Lung microvascular endothelial cell (primary cell): ENCODE measurements around the gene MLF1. TPM values are rescaled to one million over a fixed set of nuclear protein-coding genes. Genes with fewer than 3 reads are reported as not detected.
A peak's percentile ranks its signal among the peaks of the same experiment; 100 is the strongest.

Experiments used
- DNase-seq, 2 donors: peaks; one replicate each; pipeline versions ENCODE4 v3.0.0 to v3.0.0-alpha.2; 2010; ENCODE audit warnings: low read depth in 2 of 2
- total RNA-seq: library from RNA; depleted of rRNA; stranded (reverse); fragments of >200 nt; gene quantifications from 2 replicates; pipeline ENCODE4 v1.2.1, GENCODE V29; 2014

Gene MLF1
- total RNA-seq, 1 donor from 2014 or later, result 4.8 TPM

DNA sequence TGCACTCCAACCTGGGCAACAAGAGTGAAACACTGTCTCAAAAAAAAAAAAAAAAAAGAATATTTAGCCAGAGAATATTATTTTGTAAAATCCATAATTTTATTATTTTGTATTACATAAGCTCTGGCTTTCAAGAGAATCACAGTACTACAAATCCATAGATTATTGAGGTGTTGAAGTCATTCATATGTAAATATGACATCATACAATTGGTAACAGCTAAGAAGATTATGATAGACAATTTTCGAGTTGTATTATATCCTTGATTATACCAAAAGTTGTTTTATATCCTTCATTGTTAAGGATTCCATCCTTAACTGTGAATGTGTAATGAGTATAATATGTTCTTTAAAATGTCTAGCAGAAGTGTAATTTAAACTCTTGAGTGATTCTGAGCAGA is 3.7 kb downstream of the MLF1 start:
- no peak for DNase-seq

DNA sequence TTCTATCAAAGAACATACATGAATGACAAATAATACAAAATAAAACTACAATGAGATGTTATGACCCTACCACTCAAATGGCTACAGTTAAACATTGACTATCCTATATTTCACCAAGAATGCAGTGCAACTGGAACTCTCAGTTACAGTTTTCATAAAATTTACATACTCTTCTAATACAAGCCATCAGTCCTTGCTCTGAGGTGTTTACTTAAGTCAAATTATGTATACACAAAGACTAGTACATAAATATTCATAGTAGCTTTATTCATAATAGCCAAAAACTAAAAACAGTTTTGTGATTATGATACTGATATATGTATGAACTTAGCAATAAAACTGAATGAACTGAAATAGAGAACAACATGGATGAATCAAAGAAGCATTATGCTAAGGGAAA is 19.2 kb downstream of the MLF1 start:
- DNase-seq, result no peak

- DNase-seq, result no peak
Measured at GRCh38 chr3:158600787-158601186, 29.8 kb downstream of the MLF1 start.

- DNase-seq, result no peak
Measured at GRCh38 chr3:158602227-158602626, 31.2 kb downstream of the MLF1 start.

DNA sequence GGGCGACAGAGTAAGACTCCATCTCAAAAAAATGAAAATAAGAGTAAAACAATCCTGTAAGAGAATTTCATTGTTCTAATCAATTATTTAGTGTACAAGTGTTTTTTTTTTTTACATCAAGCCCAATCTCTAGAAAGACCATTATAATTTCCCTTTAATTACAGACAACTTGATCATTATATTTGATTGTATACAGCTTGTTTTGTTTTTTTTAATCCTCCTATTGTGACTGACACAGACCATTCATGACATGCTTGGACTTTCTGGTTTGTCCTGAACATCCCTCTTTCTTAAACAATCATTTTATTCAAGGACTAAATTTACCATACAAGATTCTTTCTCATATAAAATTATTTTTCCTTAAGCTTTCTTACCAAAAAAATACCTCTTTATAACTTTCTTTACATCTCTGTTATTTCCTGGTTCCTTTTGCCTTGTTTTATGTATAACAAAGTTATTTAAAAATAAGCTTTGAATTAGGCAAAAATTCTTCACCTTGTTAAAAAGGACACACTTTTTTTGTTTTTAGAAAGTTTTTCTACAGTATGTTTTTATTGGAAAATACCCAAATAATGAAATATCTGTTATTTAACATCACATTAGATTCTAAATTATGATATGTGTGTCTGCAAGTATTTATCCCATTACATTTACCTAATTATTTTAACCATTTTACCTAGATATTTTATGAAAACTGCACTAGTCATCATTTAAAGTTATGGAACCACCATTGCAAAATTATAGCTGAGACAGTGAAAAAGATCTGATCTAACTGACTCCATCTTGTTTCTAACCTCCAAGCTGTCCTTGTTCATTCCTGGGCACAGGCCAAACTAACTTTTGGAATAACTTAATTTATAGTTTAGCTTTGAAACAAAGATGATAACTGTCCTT is 47.2 kb downstream of the MLF1 start:
- no peak for DNase-seq

- no peak for DNase-seq
Measured at GRCh38 chr3:158625881-158626280, 54.9 kb downstream of the MLF1 start.

- DNase-seq, result no peak
Measured at GRCh38 chr3:158631981-158632380, 61.0 kb downstream of the MLF1 start.

- no peak for DNase-seq
Measured at GRCh38 chr3:158640646-158641045, 69.7 kb downstream of the MLF1 start.

DNA sequence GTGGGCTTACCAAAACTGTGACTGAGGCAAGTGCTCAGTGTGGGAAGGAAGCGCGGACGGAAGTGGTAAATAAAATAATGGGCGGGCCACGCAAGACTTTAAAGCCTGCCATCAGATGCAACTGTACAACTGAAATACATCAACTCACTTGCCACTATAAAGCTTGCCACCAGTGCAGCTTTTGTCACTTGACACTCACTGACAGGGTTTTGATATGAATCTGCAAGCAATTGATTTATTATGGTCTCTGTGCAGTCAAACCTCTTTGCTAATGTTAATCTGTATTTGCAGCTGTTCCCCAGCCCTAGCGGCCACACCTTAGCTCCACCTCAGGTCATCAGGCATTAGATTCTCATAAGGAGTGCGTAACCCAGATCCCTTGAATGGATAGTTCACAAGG is 71.0 kb downstream of the MLF1 start:
- no peak for DNase-seq

DNA sequence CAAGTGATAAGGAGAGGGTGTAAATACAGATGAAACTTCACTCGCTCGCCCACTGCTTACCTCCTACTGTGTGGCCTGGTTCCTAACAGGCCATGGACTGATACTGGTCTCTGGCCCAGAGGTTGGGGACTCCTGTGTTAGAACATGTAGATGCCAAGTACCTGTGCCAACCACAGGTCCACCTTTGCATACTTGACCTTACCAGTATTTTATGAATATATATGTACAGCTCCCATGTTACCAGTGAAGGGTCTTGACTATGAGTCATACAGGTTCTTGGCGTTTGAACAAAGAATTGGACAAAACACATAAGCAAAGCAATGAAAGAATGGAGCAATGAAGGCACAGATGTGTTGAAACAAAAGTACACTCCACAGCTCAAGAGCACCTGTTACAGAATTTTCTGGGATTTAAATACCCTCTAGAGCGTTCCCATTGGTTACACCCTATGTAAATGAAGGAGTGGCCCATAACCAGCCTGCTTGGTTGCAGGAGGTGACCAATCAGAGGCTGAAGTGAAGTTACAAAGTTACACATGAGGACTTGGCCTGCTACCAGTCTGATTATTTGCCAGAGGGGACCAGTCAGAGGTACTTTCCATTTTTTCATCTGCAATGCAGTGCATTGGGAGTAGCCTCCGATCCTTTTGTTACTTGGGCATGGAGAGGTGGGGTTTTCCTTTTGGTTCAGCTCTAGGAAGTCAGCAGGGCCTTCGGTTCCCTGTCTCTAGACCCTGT is 71.6 kb downstream of the MLF1 start:
- no peak for DNase-seq

DNA sequence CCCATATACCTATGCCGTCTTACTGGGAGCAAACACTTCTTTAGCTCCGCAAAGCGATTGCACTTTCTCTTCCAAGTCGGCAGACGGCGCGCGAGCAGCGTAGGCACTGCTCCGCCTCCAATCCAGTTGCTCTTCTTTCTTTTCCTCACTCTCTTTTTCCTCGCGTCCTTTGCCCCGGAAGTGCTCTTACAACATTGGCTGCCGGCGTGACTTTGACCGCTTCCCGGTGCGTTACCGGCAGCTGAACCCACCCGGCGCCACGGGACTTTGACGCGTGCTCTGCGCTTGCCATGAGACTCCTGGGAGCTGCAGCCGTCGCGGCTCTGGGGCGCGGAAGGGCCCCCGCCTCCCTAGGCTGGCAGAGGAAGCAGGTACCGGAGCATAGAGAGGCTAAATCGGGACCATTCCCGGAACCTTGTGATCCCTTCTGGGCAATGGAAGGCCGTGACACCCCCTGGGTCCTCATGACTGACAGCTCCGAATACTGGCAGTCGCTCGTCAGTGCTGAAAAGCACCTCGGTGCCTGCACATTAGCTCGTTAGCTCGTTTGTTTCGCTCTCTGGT is 73.4 kb downstream of the MLF1 start, which contains the start of gene GFM1:
Gene GFM1 (plus strand): TSS at position 183 of the 564 bp plus-strand sequence. CDS start 108 bp downstream, at position 291.
- peak; percentile 97 for DNase-seq

GRCh38 chr3:158649791-158650190 is 78.8 kb downstream of the MLF1 start:
- DNase-seq, result peak; percentile 82 to 86

GRCh38 chr3:158651192-158651591 is 80.2 kb downstream of the MLF1 start:
- no peak for DNase-seq

DNA sequence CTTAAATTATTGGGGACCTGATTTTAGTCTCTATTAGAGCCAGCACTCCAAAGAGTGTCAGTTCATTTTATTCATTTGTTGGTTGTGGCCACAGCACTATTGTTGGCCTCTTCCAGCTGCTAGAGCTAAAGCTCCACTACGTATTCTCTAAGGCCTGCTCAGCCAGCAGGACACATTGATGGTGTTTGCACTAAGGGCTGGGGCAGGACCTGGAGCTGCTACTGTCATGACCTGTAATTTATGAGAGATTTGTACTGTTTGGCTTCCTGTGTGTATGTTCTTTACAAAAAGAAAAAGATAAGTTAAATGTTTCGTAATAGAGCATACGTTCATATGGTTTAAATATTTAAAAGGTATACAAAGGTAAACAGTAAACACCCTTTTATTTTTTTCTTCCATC is 81.5 kb downstream of the MLF1 start:
- peak in 1 of 2 donors; percentile 23 for DNase-seq

Other genes starting within 250 kb of the MLF1 start
- gene GFM1, start 73.3 kb downstream of the MLF1 start, total RNA-seq, result 81.1 and 103 TPM in 2 replicates
- 36.7 and 46.4 TPM in 2 replicates for gene LXN, start 101.5 kb downstream of the MLF1 start, total RNA-seq
- gene RARRES1, start 161.3 kb downstream of the MLF1 start, total RNA-seq, result 1.8 and 2.4 TPM in 2 replicates
- gene MFSD1, start 230.9 kb downstream of the MLF1 start, total RNA-seq, result 55.4 and 77.6 TPM in 2 replicates